ENCODE results near the gene FAM50B.

FAM50B gene

DNA sequence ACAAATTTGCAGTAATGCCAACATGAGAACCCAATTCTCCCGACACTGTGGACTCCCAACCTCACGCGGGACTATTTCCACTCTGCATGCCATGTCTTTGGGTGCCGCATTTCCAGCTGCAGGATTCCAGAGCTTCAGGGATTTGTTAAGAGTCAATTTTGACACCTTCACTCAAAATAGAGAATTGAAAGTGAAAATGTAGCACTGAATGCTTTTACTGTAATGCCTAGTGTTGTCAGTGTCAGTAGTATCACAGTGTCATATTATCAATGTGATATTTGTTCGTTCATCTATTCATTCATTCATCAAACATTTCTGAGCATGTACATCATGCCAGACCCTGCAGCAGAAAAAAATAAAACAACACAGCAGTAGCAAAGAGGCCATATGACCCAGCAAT lies 13.4 kb upstream of the FAM50B start:
- TF ChIP-seq, protein P1, sequence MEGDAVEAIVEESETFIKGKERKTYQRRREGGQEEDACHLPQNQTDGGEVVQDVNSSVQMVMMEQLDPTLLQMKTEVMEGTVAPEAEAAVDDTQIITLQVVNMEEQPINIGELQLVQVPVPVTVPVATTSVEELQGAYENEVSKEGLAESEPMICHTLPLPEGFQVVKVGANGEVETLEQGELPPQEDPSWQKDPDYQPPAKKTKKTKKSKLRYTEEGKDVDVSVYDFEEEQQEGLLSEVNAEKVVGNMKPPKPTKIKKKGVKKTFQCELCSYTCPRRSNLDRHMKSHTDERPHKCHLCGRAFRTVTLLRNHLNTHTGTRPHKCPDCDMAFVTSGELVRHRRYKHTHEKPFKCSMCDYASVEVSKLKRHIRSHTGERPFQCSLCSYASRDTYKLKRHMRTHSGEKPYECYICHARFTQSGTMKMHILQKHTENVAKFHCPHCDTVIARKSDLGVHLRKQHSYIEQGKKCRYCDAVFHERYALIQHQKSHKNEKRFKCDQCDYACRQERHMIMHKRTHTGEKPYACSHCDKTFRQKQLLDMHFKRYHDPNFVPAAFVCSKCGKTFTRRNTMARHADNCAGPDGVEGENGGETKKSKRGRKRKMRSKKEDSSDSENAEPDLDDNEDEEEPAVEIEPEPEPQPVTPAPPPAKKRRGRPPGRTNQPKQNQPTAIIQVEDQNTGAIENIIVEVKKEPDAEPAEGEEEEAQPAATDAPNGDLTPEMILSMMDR (IDR thresholded peaks at IDR 0.05): no peak

DNA sequence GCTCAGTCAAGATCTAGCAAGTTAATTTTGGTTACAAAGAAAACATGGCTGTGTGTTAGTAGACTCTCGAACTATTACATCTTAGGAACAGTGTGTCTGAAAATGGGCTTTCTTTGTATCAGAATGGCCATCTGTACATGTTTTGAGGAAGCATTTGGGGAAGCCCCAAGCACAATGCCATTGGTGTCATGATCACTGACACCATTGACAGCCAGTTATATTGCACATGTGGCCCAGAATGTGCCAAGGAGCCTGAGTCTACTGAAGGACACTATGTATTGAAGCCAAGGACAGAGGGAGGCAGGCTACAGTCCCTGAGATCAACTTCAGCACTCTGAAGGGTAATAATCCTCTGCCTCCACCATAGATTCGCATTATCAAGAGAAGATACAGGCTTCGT lies 12.6 kb upstream of the FAM50B start:
- TF ChIP-seq, protein P1 (IDR thresholded peaks at IDR 0.05): no peak

DNA sequence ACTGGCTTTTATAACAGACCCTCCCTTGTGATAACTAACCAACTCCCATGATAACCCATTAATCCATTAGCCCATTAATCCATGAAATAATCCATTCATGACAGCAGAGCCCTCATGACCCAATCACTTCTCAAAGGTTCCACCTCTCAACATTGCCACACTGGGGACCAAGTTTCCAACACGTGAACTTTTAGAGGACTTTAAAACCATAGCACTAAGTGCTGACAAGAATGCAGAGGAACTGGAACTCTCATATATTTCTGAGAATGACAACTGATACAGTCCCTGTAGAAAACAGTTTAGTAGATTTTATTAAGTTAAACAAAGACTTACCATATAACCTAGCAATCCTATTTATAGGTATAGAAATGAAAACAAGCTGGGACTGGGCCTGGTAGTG lies 11.4 kb upstream of the FAM50B start:
- TF ChIP-seq, protein P1 (IDR thresholded peaks at IDR 0.05): no peak

DNA sequence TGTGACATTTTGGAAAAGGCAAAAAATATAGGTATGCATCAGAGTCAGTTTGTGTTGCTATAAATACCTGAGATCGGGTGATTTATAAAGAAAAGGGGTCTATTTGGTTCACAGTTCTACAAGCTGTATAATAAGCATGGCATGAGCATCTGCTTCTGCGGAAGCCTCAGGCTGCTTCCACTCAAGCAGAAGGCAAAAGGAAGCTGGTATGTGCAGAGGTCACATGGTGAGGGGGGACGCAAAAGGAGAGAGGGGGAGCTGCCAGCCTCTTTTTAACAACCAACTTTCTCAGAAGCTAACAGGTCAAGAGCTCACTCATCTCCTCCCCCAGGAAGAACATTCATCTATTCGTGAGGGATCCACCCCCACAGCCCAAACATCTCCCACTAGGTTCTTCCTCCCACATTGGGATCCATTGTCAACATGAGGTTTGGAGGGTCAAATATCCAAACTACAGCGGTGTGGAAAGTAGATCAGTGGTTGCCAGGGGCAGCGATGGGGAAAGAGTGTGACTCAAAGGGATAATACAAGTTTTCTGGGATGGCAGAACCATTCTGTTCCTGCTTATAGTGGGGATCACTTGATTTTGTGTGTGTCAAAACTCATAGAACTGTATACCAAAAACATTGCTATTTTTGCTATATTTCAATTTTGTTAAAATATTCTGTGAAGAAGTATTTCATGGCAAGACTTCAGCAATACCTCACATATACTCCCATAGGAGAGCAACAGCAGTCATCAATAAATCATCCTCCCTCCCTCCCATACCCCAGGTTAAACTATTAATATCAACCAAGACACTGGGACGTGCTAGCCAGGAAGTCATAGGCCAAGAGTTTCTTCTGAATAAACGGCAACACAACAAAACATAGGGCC lies 9.9 kb upstream of the FAM50B start:
- TF ChIP-seq, protein P1 (IDR thresholded peaks at IDR 0.05): no peak

DNA sequence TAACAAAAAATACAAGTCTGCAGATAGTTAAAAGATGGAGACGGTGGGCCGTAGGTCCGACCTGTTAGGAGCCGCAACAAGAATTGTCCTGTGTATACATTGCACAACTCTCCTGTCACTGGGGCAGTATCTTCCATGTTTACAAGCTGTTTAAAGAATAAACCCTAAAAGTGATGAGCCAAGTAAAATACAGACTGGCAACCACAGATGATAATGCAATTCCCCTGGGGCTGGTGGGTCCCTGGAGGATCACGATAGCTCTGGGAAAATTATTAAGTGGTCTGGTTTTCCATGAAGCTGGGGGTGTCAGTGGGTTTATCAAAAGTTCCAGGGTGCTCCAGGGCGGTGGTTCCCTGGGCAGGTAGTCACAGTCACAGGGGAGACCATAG lies 8.1 kb upstream of the FAM50B start:
- TF ChIP-seq, protein P1 (IDR thresholded peaks at IDR 0.05): no peak

DNA sequence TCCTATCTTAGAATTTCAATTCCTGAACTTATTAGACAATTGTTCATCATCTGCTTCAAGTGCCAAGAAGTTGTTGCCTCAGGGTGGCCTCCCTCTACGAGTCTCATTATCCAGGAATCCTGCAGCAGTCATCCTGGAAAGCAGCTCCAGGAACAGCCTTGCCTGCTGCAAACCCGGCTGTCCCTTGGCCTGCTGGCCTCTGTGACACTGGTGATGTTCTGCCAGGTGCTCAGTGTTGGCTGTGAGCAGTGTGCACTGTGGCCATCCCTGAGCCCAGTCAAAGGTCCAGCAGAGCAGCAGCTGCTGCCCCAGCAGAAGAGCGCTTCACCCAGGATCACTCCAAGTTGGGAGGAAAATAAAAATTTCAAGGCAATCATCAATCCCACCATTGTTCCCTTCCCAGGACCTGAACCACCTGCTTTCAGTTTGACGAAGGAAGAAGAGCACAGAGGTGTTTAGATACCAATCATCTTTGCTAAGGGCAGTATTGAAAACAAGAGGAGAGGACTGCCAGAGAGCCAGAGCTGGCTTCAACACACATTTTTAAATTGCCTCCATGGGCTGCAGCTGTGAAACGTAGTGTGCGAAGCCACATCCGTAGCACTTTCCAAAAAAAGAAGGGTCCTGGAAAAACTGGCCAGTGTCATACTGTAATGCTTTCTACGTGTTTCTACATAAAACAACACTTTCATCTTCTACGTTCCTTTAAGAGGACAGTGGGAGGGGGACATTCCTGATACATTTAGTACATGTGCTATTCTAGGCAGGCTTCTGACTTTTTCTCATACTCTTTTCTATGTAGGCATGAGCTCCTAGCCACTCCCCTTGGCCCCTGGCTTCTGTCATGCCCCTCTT lies 7.2 kb upstream of the FAM50B start:
- TF ChIP-seq, protein P1 (IDR thresholded peaks at IDR 0.05): no peak

DNA sequence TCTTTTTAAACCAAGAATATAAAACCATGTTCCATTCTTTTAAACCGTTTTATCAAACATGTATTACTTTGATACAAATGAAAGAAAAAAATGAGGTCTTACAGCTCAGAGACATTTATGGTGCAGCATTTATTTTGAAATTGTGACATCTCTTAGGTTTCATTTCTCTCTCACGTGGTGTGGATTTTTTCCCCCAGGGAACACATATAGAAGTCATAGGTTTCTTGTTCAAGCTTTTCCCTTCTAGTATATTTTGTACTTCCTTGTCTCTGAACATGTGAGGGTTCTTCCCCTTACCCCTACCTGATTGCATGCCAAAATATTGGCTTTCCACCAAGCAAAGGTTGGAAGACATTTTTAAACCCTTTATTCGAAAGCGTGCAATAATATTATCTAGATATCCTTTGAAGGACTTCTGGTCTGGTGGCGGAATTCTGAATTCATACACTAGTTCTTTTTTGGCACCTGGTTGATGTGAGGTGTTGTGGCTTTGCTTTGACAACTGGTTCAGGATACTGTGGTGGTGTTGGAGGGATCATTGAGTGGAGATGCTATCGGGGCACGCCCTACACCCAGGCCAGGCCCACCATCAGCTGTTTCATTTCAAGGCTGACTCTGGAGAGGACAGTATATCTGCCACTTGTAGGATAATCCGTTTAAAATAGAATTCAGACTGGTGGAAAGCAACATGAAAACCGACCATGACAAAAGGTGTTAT lies 5.6 kb upstream of the FAM50B start:
- TF ChIP-seq, protein P1 (IDR thresholded peaks at IDR 0.05): no peak

All from LNCAP (cell line).